ENCODE measurements around the gene AMN1. TPM values are rescaled to one million over a fixed set of nuclear protein-coding genes. Genes with fewer than 3 reads are reported as not detected.
"Not testable (repeated sequence)": the region's sequence is repeated elsewhere in the genome, so short reads cannot be mapped to it uniquely, and the experiment has no call there.

Gene AMN1
- total RNA-seq, 1 experiment from 2014 or later = 12.1 TPM

DNA sequence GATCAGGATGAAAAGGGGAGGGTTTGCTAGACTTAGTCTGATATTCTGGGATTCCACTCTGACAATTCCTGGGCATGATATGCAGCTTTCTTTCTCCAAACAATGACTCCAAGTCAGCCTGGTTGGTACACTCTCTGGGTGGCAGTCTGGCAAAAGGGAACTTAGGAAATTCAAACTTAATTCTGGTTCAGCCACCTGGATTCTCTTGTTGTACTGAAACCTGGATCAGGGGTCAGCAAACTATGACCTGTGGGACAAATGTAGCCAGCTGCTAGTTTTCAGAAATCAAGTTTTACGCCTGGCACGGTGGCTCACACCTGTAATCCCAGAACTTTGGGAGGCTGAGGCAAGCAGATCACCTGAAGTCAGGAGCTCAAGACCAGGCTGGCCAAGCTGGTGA is 6.2 kb downstream of the AMN1 start:
- Mint-ChIP-seq H3K9me3 (peaks cover 10% of the 10 kb centered on the region), H3K4me1 (peaks cover 25% of the 10 kb centered on the region), H3K27me3 (ENCODE audit: low read depth) (no peaks in the 10 kb centered on the region; the same call in 1 of the 2 replicates), H3K27ac (no peak overlapping the region), H3K36me3 (peaks cover 20% of the 10 kb centered on the region), H3K4me3 (no peak overlapping the region)
- DNase-seq (ENCODE audit: low spot score) (no peak), ATAC-seq (no peak)
- ChIA-PET POLR2A (no interaction called here), CTCF (no interaction called here)
- no peak for TF ChIP-seq MXD4 (CRISPR knock-in tag; IDR thresholded peaks at IDR 0.05; ENCODE audit: borderline replicate concordance)
- TF ChIP-seq NFATC4 (CRISPR knock-in tag; IDR thresholded peaks at IDR 0.05) = no peak
- TF ChIP-seq GRHL2 (CRISPR knock-in tag; IDR thresholded peaks at IDR 0.05; ENCODE audit: insufficient replicate concordance, severe bottlenecking) = no peak
- no peak for TF ChIP-seq HMGA2 (CRISPR knock-in tag; IDR thresholded peaks at IDR 0.05)
- TF ChIP-seq, protein P1, sequence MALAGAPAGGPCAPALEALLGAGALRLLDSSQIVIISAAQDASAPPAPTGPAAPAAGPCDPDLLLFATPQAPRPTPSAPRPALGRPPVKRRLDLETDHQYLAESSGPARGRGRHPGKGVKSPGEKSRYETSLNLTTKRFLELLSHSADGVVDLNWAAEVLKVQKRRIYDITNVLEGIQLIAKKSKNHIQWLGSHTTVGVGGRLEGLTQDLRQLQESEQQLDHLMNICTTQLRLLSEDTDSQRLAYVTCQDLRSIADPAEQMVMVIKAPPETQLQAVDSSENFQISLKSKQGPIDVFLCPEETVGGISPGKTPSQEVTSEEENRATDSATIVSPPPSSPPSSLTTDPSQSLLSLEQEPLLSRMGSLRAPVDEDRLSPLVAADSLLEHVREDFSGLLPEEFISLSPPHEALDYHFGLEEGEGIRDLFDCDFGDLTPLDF (CRISPR knock-in tag; IDR thresholded peaks at IDR 0.05) = no peak
- no peak for TF ChIP-seq ZNF423 (CRISPR knock-in tag; IDR thresholded peaks at IDR 0.05)

DNA sequence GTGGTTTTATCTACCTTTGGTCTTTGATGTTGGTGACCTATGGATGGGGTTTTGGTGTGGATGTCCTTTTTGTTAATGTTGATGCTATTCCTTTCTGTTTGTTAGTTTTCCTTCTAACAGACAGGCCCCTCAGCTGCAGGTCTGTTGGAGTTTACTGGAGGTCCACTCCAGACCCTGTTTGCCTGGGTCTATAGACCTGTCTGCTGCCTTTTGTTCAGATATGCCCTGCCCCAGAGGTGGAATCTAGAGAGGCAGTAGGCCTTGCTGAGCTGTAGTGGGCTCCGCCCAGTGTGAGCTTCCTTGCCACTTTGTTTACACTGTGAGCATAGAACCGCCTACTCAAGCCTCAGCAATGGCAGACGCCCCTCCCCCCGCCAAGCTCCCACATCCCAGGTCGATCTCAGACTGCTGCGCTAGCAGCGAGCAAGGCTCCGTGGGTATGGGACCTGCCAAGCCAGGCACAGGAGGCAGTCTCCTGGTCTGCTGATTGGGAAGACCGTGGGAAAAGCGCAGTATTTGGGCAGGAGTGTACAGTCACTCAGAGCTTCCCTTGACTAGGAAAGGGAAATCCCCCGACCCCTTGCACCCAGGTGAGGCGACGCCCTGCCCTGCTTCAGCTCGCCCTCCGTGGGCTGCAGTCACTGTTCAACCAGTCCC is 10.2 kb downstream of the AMN1 start:
- DNase-seq (ENCODE audit: low spot score) = peak; percentile 76
- Mint-ChIP-seq H3K27ac (peak overlapping the region; percentile 43), H3K9me3 (peaks cover 21% of the 10 kb centered on the region), H3K4me1 (peaks cover 18% of the 10 kb centered on the region), H3K36me3 (peaks cover 30% of the 10 kb centered on the region)
- CTCF ChIA-PET = interaction anchor here (0.9 to 1.3 kb wide), 2 partner anchors 37 to 65 kb away, joined by 5 to 7 read pairs; no protein-coding TSS in a partner anchor
- H3K4me3 Mint-ChIP-seq; POLR2A ChIA-PET; H3K27me3 Mint-ChIP-seq (ENCODE audit: low read depth): not testable (repeated sequence)
- peak; percentile 76; the same call in 1 of the 2 replicates for TF ChIP-seq FOXK1 (CRISPR knock-in tag; IDR thresholded peaks at IDR 0.05)
- 0 out of 2 replicates have a peak, but pooled peaks have one; percentile 38 for TF ChIP-seq FOXP1 (CRISPR knock-in tag; IDR thresholded peaks at IDR 0.05; ENCODE audit: borderline replicate concordance)
- TF ChIP-seq, protein P2, sequence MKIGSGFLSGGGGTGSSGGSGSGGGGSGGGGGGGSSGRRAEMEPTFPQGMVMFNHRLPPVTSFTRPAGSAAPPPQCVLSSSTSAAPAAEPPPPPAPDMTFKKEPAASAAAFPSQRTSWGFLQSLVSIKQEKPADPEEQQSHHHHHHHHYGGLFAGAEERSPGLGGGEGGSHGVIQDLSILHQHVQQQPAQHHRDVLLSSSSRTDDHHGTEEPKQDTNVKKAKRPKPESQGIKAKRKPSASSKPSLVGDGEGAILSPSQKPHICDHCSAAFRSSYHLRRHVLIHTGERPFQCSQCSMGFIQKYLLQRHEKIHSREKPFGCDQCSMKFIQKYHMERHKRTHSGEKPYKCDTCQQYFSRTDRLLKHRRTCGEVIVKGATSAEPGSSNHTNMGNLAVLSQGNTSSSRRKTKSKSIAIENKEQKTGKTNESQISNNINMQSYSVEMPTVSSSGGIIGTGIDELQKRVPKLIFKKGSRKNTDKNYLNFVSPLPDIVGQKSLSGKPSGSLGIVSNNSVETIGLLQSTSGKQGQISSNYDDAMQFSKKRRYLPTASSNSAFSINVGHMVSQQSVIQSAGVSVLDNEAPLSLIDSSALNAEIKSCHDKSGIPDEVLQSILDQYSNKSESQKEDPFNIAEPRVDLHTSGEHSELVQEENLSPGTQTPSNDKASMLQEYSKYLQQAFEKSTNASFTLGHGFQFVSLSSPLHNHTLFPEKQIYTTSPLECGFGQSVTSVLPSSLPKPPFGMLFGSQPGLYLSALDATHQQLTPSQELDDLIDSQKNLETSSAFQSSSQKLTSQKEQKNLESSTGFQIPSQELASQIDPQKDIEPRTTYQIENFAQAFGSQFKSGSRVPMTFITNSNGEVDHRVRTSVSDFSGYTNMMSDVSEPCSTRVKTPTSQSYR (CRISPR knock-in tag; IDR thresholded peaks at IDR 0.05) = 0 out of 2 replicates have a peak, but pooled peaks have one; percentile 29
- TF ChIP-seq SP1 (CRISPR knock-in tag; conservative IDR thresholded peaks at IDR 0.05) = 0 out of 2 replicates have a peak, but pooled peaks have one; percentile 24
- peak; percentile 79 for ATAC-seq

DNA sequence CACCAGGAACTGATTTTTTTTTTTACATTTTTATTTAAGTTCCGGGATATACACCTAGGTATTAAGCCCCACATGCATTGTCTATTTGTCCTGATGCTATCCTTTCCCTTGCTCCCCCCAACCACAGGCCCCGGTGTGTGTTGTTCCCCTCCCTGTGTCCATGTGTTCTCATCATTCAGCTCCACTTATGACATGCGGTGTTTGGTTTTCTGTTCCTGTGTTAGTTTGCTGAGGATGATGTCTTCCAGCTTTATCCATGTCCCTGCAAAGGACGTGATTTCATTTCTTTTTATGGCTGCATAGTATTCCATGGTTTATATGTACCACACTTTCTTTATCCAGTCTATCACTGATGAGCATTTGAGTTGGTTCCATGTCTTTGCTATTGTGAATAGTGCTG is 11.8 kb downstream of the AMN1 start:
- H3K4me3 Mint-ChIP-seq; H3K27ac Mint-ChIP-seq; DNase-seq (ENCODE audit: low spot score); H3K27me3 Mint-ChIP-seq (ENCODE audit: low read depth); ATAC-seq; CTCF ChIA-PET; POLR2A ChIA-PET: not testable (repeated sequence)
- H3K36me3 Mint-ChIP-seq = peaks cover 30% of the 10 kb centered on the region
- H3K9me3 Mint-ChIP-seq = peaks cover 21% of the 10 kb centered on the region
- peaks cover 17% of the 10 kb centered on the region for H3K4me1 Mint-ChIP-seq

DNA sequence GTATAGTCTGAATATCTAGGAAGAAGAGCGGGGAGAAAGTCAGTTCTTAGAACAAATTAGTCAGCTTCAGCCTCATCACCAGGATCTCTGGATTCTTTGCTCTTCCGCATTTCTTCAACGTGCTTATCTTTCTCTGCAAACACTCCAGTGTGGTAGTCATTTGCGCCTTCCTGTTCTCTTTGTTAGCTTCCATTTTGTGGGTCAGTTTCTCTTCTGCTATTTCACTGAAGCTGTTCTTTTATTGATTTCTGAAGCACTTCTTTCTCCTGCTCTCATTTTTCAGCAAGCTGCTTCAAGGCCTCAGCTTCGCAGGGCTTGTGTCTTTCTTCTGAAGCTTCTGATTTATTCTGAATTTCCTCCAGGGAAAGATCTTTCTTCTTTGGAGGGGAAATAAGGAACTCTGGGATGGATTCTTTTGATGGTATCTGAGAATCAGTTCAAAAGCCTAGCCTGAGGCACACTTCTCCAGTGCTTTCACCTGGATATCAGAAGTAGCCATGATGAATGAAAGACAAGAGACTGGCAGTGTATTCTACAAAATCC is 13.5 kb downstream of the AMN1 start:
- no peak for ATAC-seq
- POLR2A ChIA-PET = no interaction called here
- Mint-ChIP-seq H3K27me3 (ENCODE audit: low read depth) (no peaks in the 10 kb centered on the region), H3K36me3 (peaks cover 29% of the 10 kb centered on the region), H3K9me3 (peaks cover 23% of the 10 kb centered on the region), H3K4me3 (no peak overlapping the region), H3K27ac (peak overlapping the region; percentile 6), H3K4me1 (peaks cover 17% of the 10 kb centered on the region)
- CTCF ChIA-PET = interaction anchor here (0.7 kb wide), 1 partner anchor 13 kb away, joined by 3 read pairs; no protein-coding TSS in a partner anchor
- no peak for DNase-seq (ENCODE audit: low spot score)
- TF ChIP-seq, protein P1 (CRISPR knock-in tag; IDR thresholded peaks at IDR 0.05) = no peak
- TF ChIP-seq EMX1 (CRISPR knock-in tag; IDR thresholded peaks at IDR 0.05) (no peak), NFE2L1 (CRISPR knock-in tag; IDR thresholded peaks at IDR 0.05) (no peak), PRRX2 (CRISPR knock-in tag; IDR thresholded peaks at IDR 0.05) (no peak), ZNF416 (CRISPR knock-in tag; IDR thresholded peaks at IDR 0.05) (no peak)
- TF ChIP-seq, protein P3, sequence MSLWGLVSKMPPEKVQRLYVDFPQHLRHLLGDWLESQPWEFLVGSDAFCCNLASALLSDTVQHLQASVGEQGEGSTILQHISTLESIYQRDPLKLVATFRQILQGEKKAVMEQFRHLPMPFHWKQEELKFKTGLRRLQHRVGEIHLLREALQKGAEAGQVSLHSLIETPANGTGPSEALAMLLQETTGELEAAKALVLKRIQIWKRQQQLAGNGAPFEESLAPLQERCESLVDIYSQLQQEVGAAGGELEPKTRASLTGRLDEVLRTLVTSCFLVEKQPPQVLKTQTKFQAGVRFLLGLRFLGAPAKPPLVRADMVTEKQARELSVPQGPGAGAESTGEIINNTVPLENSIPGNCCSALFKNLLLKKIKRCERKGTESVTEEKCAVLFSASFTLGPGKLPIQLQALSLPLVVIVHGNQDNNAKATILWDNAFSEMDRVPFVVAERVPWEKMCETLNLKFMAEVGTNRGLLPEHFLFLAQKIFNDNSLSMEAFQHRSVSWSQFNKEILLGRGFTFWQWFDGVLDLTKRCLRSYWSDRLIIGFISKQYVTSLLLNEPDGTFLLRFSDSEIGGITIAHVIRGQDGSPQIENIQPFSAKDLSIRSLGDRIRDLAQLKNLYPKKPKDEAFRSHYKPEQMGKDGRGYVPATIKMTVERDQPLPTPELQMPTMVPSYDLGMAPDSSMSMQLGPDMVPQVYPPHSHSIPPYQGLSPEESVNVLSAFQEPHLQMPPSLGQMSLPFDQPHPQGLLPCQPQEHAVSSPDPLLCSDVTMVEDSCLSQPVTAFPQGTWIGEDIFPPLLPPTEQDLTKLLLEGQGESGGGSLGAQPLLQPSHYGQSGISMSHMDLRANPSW (CRISPR knock-in tag; conservative IDR thresholded peaks at IDR 0.05; ENCODE audit: low read depth) = no peak
- TF ChIP-seq, protein P4, sequence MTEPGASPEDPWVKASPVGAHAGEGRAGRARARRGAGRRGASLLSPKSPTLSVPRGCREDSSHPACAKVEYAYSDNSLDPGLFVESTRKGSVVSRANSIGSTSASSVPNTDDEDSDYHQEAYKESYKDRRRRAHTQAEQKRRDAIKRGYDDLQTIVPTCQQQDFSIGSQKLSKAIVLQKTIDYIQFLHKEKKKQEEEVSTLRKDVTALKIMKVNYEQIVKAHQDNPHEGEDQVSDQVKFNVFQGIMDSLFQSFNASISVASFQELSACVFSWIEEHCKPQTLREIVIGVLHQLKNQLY (CRISPR knock-in tag; IDR thresholded peaks at IDR 0.05) = no peak
- TF ChIP-seq, protein P5, sequence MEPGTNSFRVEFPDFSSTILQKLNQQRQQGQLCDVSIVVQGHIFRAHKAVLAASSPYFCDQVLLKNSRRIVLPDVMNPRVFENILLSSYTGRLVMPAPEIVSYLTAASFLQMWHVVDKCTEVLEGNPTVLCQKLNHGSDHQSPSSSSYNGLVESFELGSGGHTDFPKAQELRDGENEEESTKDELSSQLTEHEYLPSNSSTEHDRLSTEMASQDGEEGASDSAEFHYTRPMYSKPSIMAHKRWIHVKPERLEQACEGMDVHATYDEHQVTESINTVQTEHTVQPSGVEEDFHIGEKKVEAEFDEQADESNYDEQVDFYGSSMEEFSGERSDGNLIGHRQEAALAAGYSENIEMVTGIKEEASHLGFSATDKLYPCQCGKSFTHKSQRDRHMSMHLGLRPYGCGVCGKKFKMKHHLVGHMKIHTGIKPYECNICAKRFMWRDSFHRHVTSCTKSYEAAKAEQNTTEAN (CRISPR knock-in tag; IDR thresholded peaks at IDR 0.05) = no peak
